ENCODE measurements around the gene CLDN10.

GRCh38 chr13:95620825-95621498 lies 68.4 kb downstream of the CLDN10 start:
- TF ChIP-seq, protein P1, sequence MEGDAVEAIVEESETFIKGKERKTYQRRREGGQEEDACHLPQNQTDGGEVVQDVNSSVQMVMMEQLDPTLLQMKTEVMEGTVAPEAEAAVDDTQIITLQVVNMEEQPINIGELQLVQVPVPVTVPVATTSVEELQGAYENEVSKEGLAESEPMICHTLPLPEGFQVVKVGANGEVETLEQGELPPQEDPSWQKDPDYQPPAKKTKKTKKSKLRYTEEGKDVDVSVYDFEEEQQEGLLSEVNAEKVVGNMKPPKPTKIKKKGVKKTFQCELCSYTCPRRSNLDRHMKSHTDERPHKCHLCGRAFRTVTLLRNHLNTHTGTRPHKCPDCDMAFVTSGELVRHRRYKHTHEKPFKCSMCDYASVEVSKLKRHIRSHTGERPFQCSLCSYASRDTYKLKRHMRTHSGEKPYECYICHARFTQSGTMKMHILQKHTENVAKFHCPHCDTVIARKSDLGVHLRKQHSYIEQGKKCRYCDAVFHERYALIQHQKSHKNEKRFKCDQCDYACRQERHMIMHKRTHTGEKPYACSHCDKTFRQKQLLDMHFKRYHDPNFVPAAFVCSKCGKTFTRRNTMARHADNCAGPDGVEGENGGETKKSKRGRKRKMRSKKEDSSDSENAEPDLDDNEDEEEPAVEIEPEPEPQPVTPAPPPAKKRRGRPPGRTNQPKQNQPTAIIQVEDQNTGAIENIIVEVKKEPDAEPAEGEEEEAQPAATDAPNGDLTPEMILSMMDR (IDR thresholded peaks at IDR 0.05): no peak
- TF ChIP-seq POLR2A (IDR thresholded peaks at IDR 0.05): no peak

Measured in thyroid gland (tissue), 4 donors.